HG03108 (cell line): ENCODE measurements around the gene IFI30.

Source experiments
- ATAC-seq: cut with Tn5 transposase; IDR thresholded peaks from one replicate; pipeline ENCODE4 v1.9.1; 2021; ENCODE audit warnings: moderate library complexity; ENCODE audit not compliant: unreplicated experiment

The IFI30 gene

DNA sequence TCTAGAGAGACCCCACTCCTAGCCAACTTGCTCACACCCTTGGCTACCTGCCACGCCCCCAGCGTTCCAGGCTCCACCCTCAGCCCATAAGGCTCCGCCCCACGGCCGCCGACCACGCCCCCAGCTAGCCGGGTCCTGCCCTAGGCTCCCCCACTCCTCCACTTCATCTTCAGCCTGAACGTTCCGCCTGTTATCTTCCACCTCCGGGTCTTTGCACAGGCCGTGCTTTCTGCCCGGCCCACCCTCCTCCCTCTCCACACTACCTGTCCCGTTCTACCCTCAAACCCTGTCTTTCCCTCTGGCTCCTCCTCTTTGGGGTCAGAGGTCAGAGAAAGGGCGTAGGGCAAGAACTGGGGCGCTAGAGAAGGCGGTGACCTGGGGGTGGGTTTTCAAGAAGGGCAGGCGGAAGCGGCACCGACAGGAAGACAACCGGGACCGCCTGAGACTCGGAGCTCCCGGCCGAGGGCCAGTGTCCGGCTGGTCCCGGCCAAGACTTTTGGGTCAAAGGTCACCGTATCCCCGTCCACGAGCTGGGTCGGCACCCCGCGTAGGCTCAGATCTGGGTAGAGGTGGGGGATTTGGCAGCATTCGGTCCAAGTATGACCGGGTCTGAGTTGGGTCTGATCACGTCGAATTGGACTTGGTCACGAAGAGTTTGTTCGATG, 50.4 kb downstream of the IFI30 start:
- no peak for ATAC-seq

DNA sequence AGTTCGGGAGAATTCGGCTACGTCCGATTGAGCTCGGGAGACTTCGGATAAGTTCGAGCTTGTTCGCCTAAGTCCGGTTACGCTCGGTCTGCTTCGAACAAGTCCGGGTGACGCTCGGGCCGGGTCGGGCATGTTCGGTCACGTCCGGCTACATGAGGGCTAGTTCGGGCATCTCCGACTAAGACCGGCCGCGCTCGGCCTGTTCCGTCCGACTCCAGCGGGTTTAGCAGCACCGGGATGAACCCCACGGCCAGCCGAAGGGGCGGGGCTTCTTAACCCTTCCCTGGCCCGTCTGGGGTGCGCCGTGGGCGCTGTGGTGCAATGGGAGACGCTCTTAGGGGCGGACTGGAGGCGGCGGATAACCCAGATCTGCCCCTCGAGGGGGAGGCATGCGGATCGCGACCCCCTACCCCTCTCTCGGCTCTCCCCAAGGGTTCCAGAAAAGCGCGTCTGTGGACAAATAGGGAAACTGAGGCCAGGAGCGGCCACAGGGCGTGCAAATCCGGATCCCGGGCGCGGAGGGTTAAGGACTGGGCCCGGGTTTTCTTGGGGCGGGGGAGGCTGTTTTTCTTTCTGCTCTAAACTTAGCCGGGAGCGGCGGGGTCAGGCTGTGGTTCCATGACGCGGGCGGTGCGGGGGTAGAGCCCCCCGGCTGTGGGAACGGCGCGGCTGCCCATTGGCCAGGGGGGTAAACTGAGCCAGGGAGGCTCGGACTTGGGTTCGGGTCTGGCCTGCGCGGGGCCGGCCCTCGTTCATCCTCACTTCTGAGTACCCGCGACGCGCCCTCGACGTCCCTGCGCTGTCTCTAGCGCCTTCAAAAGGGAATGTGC, 51.1 kb downstream of the IFI30 start:
- peak; percentile 87 for ATAC-seq

- ATAC-seq, result no peak
Measured at GRCh38 chr19:18225355-18225701, 51.7 kb downstream of the IFI30 start.

DNA sequence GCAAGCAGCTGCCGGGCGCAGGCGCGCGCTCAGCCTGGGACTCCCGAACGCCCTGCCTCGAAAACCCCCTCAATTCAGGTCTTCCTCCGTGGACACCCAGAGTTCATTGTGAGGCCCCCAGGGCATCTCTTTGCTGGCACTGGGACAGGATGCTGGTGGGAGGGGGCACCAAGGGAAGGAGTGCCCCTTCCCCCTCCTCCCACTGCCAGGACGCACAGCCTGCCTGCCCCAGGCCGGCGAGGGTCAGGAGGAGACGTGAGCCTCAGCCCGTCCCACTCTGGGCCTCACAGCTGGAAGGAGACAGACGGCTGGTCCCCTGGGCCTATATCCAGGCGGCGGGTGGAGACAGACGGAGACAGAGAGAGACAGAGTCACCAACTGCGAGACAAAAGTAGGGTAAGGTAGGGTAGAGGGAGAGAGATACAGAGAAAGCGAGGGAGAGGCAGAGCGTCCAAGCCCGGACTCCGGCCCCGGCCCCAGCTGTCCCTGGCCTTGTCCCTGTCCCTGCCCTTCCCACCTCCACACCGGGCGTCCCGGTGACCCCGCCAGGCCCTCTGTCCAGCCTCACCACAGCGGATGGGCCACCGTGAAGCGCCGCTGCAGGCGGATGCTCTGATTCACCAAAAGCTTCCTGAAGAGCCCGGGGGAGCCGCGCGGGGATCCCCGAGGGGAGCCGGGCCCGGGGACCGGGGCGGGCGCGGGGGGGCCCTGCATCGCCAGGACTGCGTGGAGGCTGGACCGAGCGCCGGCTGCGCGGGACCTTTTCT, 52.3 kb downstream of the IFI30 start, which contains the start of gene PDE4C:
Gene PDE4C (minus strand): TSS at position 737 of the 767 bp plus-strand sequence. CDS start 23 bp downstream, at position 714.
- no peak for ATAC-seq

DNA sequence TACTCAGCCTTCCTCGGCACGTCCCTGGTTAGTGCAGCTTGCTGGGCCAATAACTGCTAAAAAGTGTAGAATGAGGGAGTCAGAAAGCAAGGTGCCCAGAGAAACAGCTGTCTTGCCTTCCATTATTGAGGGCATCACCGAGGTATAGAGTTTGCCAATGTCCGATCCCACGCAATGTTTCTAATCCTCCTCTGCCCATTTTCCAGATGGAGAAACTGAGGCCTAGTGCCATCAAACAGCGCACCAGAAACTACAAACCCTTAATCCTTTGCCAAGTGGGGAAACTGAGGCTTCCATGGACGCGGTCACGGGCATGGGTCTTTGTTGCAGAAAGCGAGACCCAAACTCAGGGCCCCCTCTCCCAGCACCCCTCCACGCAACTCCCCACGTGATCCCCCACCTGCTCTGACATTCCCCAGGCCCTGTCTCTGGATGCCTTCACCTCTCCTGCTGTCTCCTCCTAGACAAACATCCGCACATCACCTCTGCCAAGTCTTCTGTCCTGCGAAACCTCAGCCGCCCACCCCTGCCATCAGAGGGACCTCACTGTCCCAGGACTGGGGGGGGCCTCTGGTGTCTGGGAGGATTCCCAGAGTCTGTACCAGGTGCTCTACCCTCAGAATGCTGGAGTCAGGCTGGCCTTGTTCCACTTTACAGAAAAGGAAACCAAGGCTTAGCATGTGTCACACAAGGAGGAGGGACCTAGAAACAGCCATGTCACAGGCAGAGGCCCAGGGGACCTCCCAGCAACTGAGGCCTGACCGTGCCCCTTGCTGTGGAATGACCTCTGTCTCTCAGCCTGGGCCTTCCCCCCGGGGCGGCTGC, 53.6 kb downstream of the IFI30 start:
- no peak for ATAC-seq
